Spleen (tissue), 11 donors: Measurements from ENCODE around the gene DIAPH1. TPM values are rescaled to one million over a fixed set of nuclear protein-coding genes. Genes with fewer than 3 reads are reported as not detected.

Source experiments
- DNase-seq: peaks from one replicate; pipeline ENCODE4 v3.0.0-alpha.2; 2020
- H3K27ac ChIP-seq, 8 donors: fragments of 200-600 bp; sonication (generic) in 7 of 8; 1 replicate in 4 of 8; 2 replicates in 4 of 8; pipeline versions ENCODE4 v1.5.0 to v1.8.0; 2016 to 2021; ENCODE audit warnings: inconsistent platforms in 4 of 8, mild to moderate bottlenecking in 4 of 8, moderate library complexity in 1 of 8
- H3K27me3 ChIP-seq, 7 donors: fragments of 200-600 bp; sonication (generic) in 6 of 7; replicated peaks in 1 of 7; 1 replicate in 4 of 7; 2 replicates in 3 of 7; pipeline versions ENCODE4 v1.5.0 to v1.8.0; 2016 to 2021; ENCODE audit warnings: inconsistent platforms in 3 of 7, mild to moderate bottlenecking in 1 of 7
- H3K36me3 ChIP-seq, 6 donors: fragments of 200-600 bp; sonication (generic) in 5 of 6; 1 replicate in 4 of 6; 2 replicates in 2 of 6; pipeline versions ENCODE4 v1.5.0 to v1.8.0; 2016 to 2021; ENCODE audit warnings: inconsistent platforms in 2 of 6
- H3K4me1 ChIP-seq, 6 donors: fragments of 200-600 bp; sonication (generic) in 5 of 6; 1 replicate in 3 of 6; 2 replicates in 3 of 6; pipeline versions ENCODE4 v1.5.0 to v1.8.0; 2016 to 2021; ENCODE audit warnings: inconsistent platforms in 3 of 6
- H3K4me3 ChIP-seq, 8 donors: fragments of 200-600 bp; sonication (generic) in 7 of 8; 1 replicate in 4 of 8; 2 replicates in 4 of 8; pipeline versions ENCODE4 v1.5.0 to v1.8.0; 2016 to 2021; ENCODE audit warnings: inconsistent platforms in 4 of 8, mild to moderate bottlenecking in 4 of 8, moderate library complexity in 2 of 8
- H3K9me3 ChIP-seq, 8 donors: fragments of 200-600 bp; sonication (generic) in 7 of 8; 1 replicate in 4 of 8; 2 replicates in 4 of 8; pipeline versions ENCODE4 v1.5.0 to v1.8.0; 2016 to 2021; ENCODE audit warnings: inconsistent platforms in 4 of 8
- CTCF ChIP-seq, 11 experiments: fragments of 200-600 bp in 7 of 11; fragments of 450-650 bp in 4 of 11; sonication (generic) in 4 of 11; IDR thresholded peaks in 8 of 11; conservative IDR thresholded peaks in 3 of 11; 1 replicate in 7 of 11; 2 replicates in 4 of 11; pipeline versions ENCODE4 v1.4.0 to v1.8.0; 2016 to 2021; ENCODE audit warnings: antibody characterized with exemption in 11 of 11, inconsistent platforms in 4 of 11, mild to moderate bottlenecking in 1 of 11
- POLR2A ChIP-seq, 3 donors: fragments of 450-650 bp; IDR thresholded peaks; one replicate each; pipeline ENCODE4 v1.5.1; 2017; ENCODE audit warnings: antibody characterized with exemption in 3 of 3, mild to moderate bottlenecking in 1 of 3
- POLR2AphosphoS5 ChIP-seq, 3 donors: sonication (generic); formaldehyde crosslinking; IDR thresholded peaks; one replicate each; pipeline ENCODE4 v1.5.1; 2017; ENCODE audit warnings: antibody characterized with exemption in 3 of 3
- WGBS, 5 donors: extraction: QIAGEN DNeasy Blood & Tissue Kit in 3 of 5; methylation state at CpG; one replicate each; pipeline versions ENCODE4 v1.1.5 to v1.1.7; 2013 to 2018; 5-methylcytosine and 5-hydroxymethylcytosine counted together
- intact Hi-C: fragments of 100-400 bp; cut with DNase I; formaldehyde crosslinking; loops from one replicate; pipeline ENCODE4 v1.15.0; 2023; ENCODE audit warnings: low total_unique reads
- polyA plus RNA-seq, 3 donors: library from polyadenylated mRNA; stranded (reverse); fragments of 200-250 nt; gene quantifications; one replicate each; pipeline ENCODE4 v1.2.1, GENCODE V29; 2013
- total RNA-seq, 7 donors: library from RNA; depleted of rRNA in 3 of 7; stranded (reverse); fragments of >200 nt in 3 of 7; fragmentation: NEBNext Ultra II Directional in 4 of 7; extraction: Animal tissue kit (Norgen Biotek cat#: 25700) in 4 of 7; gene quantifications; one replicate each; pipeline versions ENCODE4 v1.1.0 to v1.2.1, GENCODE V29; 2016 to 2021
- donor health status: healthy with polysubstance abuse.
- donor health status: DM: no; HTN: no; CAD: no; lungs with moderate emphysema.
- donor health status: DM: no; HTN: no; CAD: no.
- donor health status: Bipolar disorder and iron deficiency.
- donor health status: healthy.
- donor health status: DM: no; HTN: no; CAD: no.
- donor health status: DM: yes; HTN: yes; CAD: no.

Gene DIAPH1
- total and polyA plus RNA-seq, 10 donors, result 35.4 to 123 (median 81.5) TPM

GRCh38 chr5:141609044-141609443 is 9.8 kb downstream of the DIAPH1 start:
- TF ChIP-seq POLR2A (IDR thresholded peaks at IDR 0.05), result no peak
- intact Hi-C loops, result no loop called here
- Histone ChIP-seq H3K36me3 (peaks cover 0 to 11% (median 0%) of the 10 kb centered on the region in 6 donors), H3K27me3 (no peaks in the 10 kb centered on the region), H3K27ac (peak overlapping the region in 5 of 8 donors; percentile 3 to 89 (median 88)), H3K4me3 (no peak overlapping the region), H3K4me1 (peaks cover 43 to 100% (median 86%) of the 10 kb centered on the region in 6 donors), H3K9me3 (no peaks in the 10 kb centered on the region)
- no peak for DNase-seq
- 82 to 92% (median 87%) methylated on average over 3 of the region's 3 CpGs for WGBS, 5 donors

- no peak for DNase-seq
- Histone ChIP-seq H3K4me3 (no peak overlapping the region), H3K27ac (peak overlapping the region; percentile 14 to 91 (median 64)), H3K4me1 (peaks cover 43 to 100% (median 86%) of the 10 kb centered on the region in 6 donors), H3K9me3 (no peaks in the 10 kb centered on the region), H3K27me3 (no peaks in the 10 kb centered on the region), H3K36me3 (peaks cover 0 to 11% (median 0%) of the 10 kb centered on the region in 6 donors)
- 19 to 46% (median 34%) methylated on average over 1 of the region's 1 CpG for WGBS, 5 donors
- intact Hi-C loops, result no loop called here
- TF ChIP-seq POLR2A (IDR thresholded peaks at IDR 0.05) (no peak), CTCF (IDR thresholded peaks at IDR 0.05 in 8 of 11, conservative IDR thresholded peaks at IDR 0.05 in 3 of 11) (no peak), POLR2AphosphoS5 (IDR thresholded peaks at IDR 0.05) (no peak)
These were observed 10.2 kb downstream of the DIAPH1 start for GRCh38 chr5:141608557-141608956.

- H3K4me3 ChIP-seq, result no peak overlapping the region
- H3K9me3 ChIP-seq, result no peaks in the 10 kb centered on the region
- DNase-seq, result no peak
- peaks cover 0 to 11% (median 0%) of the 10 kb centered on the region in 6 donors for H3K36me3 ChIP-seq
- peaks cover 47 to 100% (median 87%) of the 10 kb centered on the region in 6 donors for H3K4me1 ChIP-seq
- no peak for TF ChIP-seq POLR2AphosphoS5 (IDR thresholded peaks at IDR 0.05)
- intact Hi-C loops, result no loop called here
- H3K27me3 ChIP-seq, result no peaks in the 10 kb centered on the region
- WGBS, 5 donors, result 75 to 95% (median 86%) methylated on average over 2 of the region's 2 CpGs
- peak overlapping the region; percentile 14 to 91 (median 60) for H3K27ac ChIP-seq
These were observed 10.8 kb downstream of the DIAPH1 start for GRCh38 chr5:141608046-141608445.

DNA sequence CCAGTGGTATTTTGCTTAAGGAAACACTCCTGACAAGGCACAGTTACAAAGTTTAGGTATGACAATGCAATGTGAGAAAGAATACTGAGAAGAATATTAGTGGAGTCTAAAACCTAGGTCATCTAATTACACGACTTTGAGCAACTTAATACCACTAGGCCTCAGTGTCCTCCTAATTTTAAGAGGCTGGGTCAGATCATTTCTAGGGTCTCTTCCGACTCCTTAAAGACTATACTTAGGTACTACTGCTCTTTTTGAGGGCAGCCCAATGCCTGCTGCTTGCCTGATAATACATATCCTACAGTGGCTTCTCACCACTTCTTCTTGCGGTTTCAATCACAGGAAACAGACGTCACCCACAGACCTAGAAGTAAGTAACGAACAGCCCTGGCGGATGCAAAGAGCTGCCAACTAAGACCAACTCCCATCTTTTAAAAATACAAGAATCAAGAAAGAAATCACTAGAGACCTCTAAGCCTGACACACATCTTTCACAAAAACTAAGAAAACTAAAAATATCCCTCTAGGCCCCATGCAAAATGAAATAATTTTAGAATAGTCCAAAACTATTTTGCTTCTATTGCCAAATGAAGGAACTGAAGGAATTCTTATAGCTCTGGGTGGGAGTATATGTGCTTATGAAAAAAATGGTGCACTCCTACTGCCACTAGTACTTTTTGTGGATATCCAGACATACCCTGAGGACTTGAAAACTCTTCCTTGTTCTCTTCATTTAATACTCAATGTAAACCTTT is 13.1 kb downstream of the DIAPH1 start:
- Histone ChIP-seq H3K4me1 (peaks cover 61 to 100% (median 89%) of the 10 kb centered on the region in 6 donors), H3K9me3 (no peaks in the 10 kb centered on the region), H3K36me3 (peaks cover 0 to 7% (median 0%) of the 10 kb centered on the region in 6 donors), H3K4me3 (peak overlapping the region in 1 of 8 donors; percentile 35), H3K27ac (peak overlapping the region; percentile 50 to 91 (median 88)), H3K27me3 (no peaks in the 10 kb centered on the region)
- WGBS, 5 donors, result 4 to 12% (median 6%) methylated on average over 6 of the region's 6 CpGs
- intact Hi-C loops, result no loop called here
- TF ChIP-seq POLR2A (IDR thresholded peaks at IDR 0.05) (no peak), POLR2AphosphoS5 (IDR thresholded peaks at IDR 0.05) (peak in 1 of 3 donors; percentile 83), CTCF (IDR thresholded peaks at IDR 0.05 in 8 of 11, conservative IDR thresholded peaks at IDR 0.05 in 3 of 11) (peak in 6 of 11 experiments; percentile 8 to 41 (median 30))
- DNase-seq, result peak; percentile 80
